HFF-Myc (cell line): Measurements from ENCODE around the gene SOX15.
A peak's percentile ranks its signal among the peaks of the same experiment; 100 is the strongest.

ENCODE experiments used
- DNase-seq: peaks from one replicate; pipeline ENCODE4 v3.0.0-alpha.2; 2011; ENCODE audit warnings: low read depth; ENCODE audit errors: extremely low read depth
- H3K4me3 ChIP-seq: replicated peaks from 2 replicates; pipeline ENCODE4 v1.5.1; 2011; ENCODE audit warnings: low read depth, mild to moderate bottlenecking, control low read depth, low read length
- TF ChIP-seq, protein P1 (sequence below): IDR thresholded peaks from 2 replicates; pipeline ENCODE4 v1.5.1; 2012; ENCODE audit warnings: mild to moderate bottlenecking, low read depth, low read length, control low read depth; ENCODE audit errors: missing control alignments

SOX15 gene

DNA sequence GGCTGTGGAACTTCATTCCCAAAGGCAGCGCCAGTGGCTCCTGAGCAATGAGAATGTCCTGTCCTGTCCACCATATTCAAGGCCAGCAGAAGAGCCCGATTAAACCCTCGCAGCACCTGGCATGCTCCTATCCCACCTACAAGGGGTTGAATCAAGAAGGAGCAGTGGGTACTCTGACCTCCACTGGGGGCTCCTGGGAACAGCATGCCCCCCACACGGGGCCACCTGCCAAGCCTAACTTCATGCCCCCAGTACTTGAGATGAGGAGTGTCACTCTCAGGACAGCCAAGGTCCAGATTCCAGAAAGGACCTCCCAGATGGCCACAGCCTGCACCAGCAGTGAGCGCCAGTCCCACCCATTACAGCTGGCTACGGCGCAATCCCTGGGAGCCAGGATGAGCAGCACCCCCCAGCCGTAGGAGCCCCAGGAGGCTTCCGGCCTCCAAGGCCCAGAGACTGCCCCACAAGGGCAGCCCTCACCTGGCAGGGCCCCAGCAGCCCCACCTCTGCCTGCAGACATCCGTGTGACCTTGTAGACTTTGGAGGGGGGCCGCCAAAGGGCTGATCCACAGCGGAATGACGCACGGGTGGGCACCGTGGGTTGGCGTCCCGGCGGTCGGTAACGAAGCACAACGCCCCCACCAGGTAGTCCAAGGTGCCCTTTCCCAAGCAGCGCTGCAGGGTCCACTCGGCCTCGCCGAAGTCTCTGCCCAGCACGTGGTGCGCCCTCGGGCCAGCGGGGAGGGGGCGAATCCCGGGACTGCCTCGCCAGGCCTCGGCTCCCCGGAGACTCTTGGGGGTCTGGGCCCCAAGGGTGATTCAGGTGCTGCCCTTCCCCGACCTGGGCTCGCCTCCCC is 7.3 kb downstream of the SOX15 start:
- DNase-seq, result no peak
- TF ChIP-seq, protein P1, sequence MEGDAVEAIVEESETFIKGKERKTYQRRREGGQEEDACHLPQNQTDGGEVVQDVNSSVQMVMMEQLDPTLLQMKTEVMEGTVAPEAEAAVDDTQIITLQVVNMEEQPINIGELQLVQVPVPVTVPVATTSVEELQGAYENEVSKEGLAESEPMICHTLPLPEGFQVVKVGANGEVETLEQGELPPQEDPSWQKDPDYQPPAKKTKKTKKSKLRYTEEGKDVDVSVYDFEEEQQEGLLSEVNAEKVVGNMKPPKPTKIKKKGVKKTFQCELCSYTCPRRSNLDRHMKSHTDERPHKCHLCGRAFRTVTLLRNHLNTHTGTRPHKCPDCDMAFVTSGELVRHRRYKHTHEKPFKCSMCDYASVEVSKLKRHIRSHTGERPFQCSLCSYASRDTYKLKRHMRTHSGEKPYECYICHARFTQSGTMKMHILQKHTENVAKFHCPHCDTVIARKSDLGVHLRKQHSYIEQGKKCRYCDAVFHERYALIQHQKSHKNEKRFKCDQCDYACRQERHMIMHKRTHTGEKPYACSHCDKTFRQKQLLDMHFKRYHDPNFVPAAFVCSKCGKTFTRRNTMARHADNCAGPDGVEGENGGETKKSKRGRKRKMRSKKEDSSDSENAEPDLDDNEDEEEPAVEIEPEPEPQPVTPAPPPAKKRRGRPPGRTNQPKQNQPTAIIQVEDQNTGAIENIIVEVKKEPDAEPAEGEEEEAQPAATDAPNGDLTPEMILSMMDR, result no peak
- H3K4me3 ChIP-seq, result peak overlapping the region; percentile 72

GRCh38 chr17:7580604-7581575 is 9.0 kb downstream of the SOX15 start:
- no peak for DNase-seq
- H3K4me3 ChIP-seq, result no peak overlapping the region
- TF ChIP-seq, protein P1, result no peak

DNA sequence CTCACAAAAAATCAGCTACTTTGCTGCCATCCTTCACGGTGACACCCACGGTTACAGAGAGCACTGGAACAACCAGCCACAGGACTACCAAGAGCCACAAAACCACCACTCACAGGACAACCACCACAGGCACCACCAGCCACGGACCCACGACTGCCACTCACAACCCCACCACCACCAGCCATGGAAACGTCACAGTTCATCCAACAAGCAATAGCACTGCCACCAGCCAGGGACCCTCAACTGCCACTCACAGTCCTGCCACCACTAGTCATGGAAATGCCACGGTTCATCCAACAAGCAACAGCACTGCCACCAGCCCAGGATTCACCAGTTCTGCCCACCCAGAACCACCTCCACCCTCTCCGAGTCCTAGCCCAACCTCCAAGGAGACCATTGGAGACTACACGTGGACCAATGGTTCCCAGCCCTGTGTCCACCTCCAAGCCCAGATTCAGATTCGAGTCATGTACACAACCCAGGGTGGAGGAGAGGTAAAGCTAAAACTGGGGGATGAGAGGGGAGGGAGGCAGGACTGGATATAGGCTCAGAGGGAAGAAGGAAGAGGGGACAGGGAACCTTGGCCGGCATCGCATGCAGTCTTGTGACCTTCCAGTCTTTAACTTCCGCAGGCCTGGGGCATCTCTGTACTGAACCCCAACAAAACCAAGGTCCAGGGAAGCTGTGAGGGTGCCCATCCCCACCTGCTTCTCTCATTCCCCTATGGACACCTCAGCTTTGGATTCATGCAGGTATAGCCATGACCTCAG is 9.9 kb downstream of the SOX15 start:
- no peak for DNase-seq
- H3K4me3 ChIP-seq, result no peak overlapping the region
- TF ChIP-seq, protein P1, result no peak

DNA sequence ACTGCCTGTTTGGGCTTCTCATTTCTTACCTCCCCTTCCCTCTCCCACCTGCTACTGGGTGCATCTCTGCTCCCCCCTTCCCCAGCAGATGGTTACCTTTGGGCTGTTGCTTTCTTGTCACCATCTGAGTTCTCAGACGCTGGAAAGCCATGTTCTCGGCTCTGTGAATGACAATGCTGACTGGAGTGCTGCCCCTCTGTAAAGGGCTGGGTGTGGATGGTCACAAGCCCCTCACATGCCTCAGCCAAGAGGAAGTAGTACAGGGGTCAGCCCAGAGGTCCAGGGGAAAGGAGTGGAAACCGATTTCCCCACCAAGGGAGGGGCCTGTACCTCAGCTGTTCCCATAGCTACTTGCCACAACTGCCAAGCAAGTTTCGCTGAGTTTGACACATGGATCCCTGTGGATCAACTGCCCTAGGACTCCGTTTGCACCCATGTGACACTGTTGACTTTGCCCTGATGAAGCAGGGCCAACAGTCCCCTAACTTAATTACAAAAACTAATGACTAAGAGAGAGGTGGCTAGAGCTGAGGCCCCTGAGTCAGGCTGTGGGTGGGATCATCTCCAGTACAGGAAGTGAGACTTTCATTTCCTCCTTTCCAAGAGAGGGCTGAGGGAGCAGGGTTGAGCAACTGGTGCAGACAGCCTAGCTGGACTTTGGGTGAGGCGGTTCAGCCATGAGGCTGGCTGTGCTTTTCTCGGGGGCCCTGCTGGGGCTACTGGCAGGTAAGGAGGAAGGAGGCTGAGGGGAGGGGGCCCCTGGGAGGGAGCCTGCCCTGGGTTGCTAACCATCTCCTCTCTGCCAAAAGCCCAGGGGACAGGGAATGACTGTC is 10.7 kb downstream of the SOX15 start, which contains the start of gene CD68:
TSS of gene CD68 (plus strand) at position 638 of the 833 bp plus-strand sequence. CDS start at position 678, 40 bp downstream.
- H3K4me3 ChIP-seq, result no peak within 1 kb of the TSS
- peak; percentile 87 for DNase-seq
- TF ChIP-seq, protein P1, result no peak

GRCh38 chr17:7577327-7578199 is 12.3 kb downstream of the SOX15 start:
- H3K4me3 ChIP-seq, result no peak overlapping the region
- DNase-seq, result no peak
- TF ChIP-seq, protein P1, result no peak
